ENCODE data around the gene HTR3E. TPM values are rescaled to one million over a fixed set of nuclear protein-coding genes. Genes with fewer than 3 reads are reported as not detected.
A peak's percentile ranks its signal among the peaks of the same experiment; 100 is the strongest.
"Not testable (repeated sequence)": the region's sequence is repeated elsewhere in the genome, so short reads cannot be mapped to it uniquely, and the experiment has no call there.

The HTR3E gene
- total RNA-seq, 1 donor = not detected

- no peak for DNase-seq (ENCODE audit: low read depth)
- H3K4me3 ChIP-seq (ENCODE audit: low read depth, low read length) = no peak overlapping the region
- no peak for TF ChIP-seq CTCF (IDR thresholded peaks at IDR 0.05; ENCODE audit: insufficient read depth, low read length)
Measured at GRCh38 chr3:184099806-184100686, 3.2 kb downstream of the HTR3E start.

- no peak for TF ChIP-seq CTCF (IDR thresholded peaks at IDR 0.05; ENCODE audit: insufficient read depth, low read length)
- no peak for DNase-seq (ENCODE audit: low read depth)
Measured at GRCh38 chr3:184110316-184110725, 13.5 kb downstream of the HTR3E start.

GRCh38 chr3:184116017-184116416 lies 19.2 kb downstream of the HTR3E start:
- DNase-seq (ENCODE audit: low read depth) = no peak
- TF ChIP-seq CTCF (IDR thresholded peaks at IDR 0.05; ENCODE audit: insufficient read depth, low read length) = no peak
- no peak overlapping the region for H3K4me3 ChIP-seq (ENCODE audit: low read depth, low read length)

More at GRCh38 chr3:184110316-184110725, 13.5 kb downstream of the HTR3E start:
- no peak overlapping the region for H3K4me3 ChIP-seq (ENCODE audit: low read depth, low read length)

- no peak for DNase-seq (ENCODE audit: low read depth)
- no peak overlapping the region for H3K4me3 ChIP-seq (ENCODE audit: low read depth, low read length)
- no peak for TF ChIP-seq CTCF (IDR thresholded peaks at IDR 0.05; ENCODE audit: insufficient read depth, low read length)
Measured at GRCh38 chr3:184117636-184118035, 20.8 kb downstream of the HTR3E start.

GRCh38 chr3:184121031-184121430 lies 24.2 kb downstream of the HTR3E start:
- not testable (repeated sequence) for H3K4me3 ChIP-seq (ENCODE audit: low read depth, low read length); DNase-seq (ENCODE audit: low read depth)

- no peak for TF ChIP-seq CTCF (IDR thresholded peaks at IDR 0.05; ENCODE audit: insufficient read depth, low read length)
- no peak overlapping the region for H3K4me3 ChIP-seq (ENCODE audit: low read depth, low read length)
- DNase-seq (ENCODE audit: low read depth) = peak; percentile 16
Measured at GRCh38 chr3:184126006-184126405, 29.1 kb downstream of the HTR3E start.

- no peak overlapping the region for H3K4me3 ChIP-seq (ENCODE audit: low read depth, low read length)
- DNase-seq (ENCODE audit: low read depth) = peak; percentile 62
- TF ChIP-seq CTCF (IDR thresholded peaks at IDR 0.05; ENCODE audit: insufficient read depth, low read length) = peak; percentile 56
Measured at GRCh38 chr3:184129012-184129411, 32.1 kb downstream of the HTR3E start.

Data from fibroblast of the aortic adventitia (primary cell).